NCI-H1092 (cell line): ENCODE results near the gene MSH5.
A peak's percentile ranks its signal among the peaks of the same experiment; 100 is the strongest.

ENCODE experiments used
- DNase-seq: peaks from one replicate; lab custom pipeline; 2025; lab: John Stamatoyannopoulos, UW

The MSH5 gene

DNA sequence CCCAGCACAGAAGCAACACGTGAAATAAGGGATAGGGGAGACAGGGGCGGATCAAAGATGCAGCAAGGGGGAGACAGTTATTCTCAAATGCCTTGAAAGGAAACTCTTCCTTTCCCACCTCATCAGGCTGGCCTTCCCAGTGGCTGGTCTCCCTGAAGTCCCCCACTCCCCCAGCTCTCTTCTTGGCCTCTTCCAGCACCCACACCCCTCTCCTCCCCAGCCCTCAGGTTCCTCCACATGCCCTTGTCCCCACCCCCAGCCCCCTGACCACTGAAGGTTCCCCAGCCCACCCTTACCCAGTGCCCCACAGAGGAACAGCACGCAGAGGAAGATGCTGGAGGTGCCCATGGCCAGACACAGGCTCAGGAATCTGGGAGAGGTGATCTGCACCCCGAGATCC is 26.3 kb upstream of the MSH5 start:
- no peak for DNase-seq

DNA sequence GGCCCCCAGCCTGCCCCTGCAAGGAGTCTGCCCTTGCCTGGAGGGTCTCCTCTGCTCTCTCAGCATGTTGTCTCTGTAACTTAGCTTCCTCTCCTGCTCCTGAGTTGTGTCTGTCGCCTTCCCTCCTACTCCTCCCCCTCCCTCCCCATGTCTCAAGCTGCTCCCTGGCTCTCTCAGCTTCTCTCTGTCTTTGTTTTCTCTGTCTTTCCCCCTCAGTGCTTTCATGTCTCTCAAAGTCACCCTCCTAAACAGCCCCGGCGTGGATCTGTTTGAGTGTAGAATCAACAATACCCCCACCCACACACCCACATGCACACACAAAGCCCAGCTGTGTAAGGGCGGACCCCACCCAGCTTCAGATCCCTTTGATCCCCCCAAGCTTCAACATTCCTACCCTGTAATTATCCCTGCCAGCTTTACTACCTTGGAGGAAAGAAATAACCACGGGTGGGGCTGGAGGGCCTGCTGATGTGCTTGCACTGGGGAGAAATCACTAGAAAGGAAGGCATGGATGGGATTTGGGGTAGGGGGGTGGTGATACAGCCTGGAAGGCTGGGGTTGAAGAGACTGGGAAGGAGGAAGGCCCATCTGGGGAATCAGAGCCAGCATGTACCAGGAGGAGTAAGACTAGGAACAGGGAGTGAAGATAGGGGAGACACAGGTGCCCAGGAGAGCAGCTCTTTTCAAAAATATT is 25.7 kb upstream of the MSH5 start:
- no peak for DNase-seq

DNA sequence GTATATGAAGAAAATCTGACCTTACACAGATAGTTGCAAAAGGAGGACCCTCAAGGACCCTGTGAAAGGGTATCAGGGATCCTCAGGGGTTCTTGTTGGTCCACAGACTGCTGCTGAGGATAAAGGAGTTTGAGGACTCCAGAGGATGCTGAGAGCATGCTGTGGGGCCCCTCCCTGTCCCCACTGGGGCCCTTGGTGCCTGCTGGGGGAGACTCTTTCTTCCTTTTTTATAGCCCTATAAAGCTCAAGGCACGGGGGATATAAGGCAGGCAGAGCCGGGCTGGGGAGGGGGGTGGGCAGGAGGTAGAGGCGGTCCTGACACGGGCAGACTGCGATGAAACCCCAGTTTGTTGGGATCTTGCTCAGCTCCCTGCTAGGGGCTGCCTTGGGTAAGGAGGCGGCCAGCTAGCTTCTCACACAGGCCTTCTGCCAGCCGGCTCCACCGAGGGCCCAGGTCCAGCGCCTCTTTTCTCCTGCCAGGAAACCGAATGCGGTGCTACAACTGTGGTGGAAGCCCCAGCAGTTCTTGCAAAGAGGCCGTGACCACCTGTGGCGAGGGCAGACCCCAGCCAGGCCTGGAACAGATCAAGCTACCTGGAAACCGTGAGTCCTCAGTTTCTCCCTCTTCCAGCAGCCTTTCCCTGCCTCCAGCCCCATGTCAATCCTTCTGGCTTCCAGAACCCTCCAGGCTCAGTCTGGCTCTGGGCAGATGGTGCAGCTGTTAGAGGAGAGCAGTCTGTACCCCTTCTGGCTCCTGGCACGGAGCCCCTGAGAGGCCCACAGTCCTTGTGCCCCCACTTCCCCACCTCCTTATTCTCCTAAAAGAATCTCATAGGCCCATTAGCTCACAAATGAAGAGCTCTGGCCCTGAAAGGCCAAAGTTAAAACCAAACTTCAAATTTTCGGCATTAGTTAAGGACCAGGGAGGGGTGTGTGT is 24.5 kb upstream of the MSH5 start, which contains the start of gene LY6G6D:
Gene LY6G6D (plus strand): TSS at position 327 of the 937 bp plus-strand sequence. CDS start 8 bp downstream, at position 335.
- DNase-seq: no peak

DNA sequence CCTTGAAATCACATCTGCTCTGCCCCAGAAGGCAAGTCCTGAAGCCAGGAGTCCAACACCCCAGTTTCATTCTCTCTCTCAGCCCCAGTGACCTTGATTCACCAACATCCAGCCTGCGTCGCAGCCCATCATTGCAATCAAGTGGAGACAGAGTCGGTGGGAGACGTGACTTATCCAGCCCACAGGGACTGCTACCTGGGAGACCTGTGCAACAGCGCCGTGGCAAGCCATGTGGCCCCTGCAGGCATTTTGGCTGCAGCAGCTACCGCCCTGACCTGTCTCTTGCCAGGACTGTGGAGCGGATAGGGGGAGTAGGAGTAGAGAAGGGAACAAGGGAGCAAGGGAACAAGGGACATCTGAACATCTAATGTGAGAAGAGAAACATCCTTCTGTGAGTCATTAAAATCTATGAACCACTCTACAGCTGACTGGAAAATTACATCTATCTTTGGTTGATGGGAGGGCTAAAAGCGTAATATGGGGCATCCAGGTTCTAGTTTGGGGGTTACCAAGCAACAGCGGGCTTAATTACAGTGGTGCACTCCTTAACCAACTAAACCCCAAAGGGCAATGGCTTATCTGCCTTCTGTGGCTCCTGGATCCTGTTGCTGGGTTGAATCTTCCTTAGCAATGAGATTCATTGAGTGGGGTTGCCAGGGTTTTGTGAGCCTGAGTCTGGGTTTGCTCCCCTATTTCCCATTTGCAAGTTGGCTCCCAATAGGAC is 22.1 kb upstream of the MSH5 start:
- no peak for DNase-seq

DNA sequence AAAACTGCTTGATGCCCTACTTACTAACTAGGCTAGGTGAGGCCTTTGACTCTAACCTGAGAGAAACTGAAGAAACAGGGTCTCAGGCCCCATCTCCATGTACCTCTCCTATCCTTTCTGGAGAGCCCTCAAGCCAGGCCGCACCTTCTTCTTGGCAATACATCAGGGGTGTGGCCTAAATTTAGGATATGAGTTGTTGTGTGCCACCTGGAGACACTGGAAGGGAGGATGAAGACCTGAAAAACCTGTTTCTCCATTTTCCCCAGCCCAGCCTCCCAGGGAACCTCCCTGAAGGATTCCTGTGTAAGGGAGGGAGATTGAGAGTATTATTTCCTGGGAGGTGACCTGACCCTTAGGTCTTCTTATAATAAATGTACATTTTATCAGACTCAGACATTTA is 21.5 kb upstream of the MSH5 start:
- DNase-seq: no peak

DNA sequence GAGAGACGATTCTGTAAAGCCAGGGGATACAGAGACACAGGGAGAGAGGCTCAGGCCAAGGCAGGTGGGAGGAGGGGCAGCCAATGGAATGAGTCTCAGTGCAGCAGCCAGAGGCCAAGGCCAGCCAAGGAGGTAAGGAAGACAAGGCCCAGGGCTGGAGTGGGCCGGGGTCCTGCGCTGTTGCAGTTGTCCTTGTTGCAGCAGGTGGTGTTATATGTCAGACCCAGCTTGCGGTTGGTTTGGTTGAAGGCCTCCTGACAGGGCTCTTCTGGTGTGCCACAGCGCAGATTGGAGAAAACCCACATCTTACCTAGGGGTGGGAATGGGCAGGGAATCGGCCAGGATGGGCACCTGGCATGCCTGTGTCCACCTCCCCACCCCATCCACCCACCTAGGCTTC is 20.8 kb upstream of the MSH5 start:
- DNase-seq: no peak

DNA sequence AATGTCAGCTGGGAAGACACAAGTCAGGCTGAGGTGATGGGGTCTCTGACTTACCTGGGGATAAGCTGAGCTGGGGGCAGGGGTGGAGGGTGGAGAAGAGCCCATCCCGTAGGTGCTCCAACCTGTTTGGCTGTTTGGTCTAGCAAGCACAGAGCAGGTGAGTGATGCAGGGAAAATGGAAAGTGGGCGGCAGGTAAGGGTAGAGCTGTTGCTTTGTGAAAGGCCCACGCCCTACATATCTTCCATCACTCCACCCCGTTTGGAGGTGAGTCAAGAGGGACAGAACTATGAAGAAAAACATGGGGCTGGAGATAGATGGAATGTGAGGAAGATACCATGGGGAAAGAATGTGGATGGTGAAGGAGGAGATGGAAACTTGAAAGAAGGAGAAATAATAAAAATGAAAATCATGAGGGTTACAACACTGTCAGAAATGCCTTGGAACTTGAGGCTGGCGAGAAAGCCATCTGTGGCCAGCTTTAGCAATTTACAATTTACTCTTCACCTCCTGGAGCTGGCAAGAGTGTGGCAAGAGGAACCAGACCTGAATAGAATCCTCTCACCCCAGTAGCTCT is 19.5 kb upstream of the MSH5 start:
- DNase-seq: no peak

DNA sequence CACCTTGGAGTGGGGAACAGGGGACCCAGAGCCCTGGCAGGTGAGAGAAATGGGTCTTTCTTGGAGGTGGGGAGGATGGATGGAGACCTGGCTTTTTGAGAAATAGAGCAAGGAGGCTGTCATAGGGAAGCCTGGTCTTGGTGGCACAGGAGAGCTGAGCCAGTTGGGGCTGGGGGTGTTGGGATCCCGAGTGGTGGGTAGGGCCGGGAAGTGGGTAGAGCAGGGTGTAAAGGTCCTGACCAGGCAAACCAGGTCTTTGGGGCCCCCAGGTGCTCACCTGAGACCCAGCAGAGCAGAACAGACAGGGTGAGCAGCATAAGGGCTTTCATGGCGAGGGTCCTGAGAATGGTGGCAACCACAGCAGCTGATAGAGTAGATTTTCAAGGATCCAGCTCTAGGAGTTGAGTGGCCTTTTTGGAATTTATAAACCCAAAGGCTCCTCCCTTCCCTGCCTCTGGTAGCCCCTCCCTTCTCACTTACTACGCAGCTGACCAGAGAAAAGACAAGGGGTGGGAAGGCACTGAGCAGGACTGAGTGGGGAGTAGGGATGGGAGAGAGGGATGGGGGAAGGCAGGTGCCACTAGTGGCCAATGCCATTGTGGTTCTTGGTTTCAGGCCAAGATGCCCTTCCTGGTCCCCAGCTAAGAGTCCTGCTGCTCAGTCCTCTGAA is 18.3 kb upstream of the MSH5 start, which contains the start of gene LY6G6C:
Gene LY6G6C (minus strand): TSS at position 396 of the 670 bp plus-strand sequence. CDS start 67 bp downstream, at position 329.
- no peak for DNase-seq

DNA sequence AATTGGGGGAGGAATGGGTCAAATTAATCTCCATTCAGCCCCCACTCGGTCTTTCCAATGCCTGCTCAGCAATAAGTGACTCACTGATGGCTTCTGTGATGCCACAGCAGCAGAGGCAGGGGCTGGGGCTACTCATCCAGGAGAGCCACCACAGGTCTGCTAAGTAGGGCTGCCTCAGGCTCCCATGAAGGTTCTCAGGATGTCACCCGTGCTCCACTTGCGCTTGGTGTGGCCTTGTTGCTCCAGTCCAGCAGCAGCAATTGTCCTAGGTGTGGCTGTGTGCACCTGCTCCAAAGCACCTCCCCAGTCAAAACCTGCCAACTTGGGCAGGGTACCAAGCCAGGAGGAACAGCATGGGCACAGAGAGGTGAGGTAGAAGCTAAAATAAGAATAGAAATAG is 17.6 kb upstream of the MSH5 start:
- no peak for DNase-seq

DNA sequence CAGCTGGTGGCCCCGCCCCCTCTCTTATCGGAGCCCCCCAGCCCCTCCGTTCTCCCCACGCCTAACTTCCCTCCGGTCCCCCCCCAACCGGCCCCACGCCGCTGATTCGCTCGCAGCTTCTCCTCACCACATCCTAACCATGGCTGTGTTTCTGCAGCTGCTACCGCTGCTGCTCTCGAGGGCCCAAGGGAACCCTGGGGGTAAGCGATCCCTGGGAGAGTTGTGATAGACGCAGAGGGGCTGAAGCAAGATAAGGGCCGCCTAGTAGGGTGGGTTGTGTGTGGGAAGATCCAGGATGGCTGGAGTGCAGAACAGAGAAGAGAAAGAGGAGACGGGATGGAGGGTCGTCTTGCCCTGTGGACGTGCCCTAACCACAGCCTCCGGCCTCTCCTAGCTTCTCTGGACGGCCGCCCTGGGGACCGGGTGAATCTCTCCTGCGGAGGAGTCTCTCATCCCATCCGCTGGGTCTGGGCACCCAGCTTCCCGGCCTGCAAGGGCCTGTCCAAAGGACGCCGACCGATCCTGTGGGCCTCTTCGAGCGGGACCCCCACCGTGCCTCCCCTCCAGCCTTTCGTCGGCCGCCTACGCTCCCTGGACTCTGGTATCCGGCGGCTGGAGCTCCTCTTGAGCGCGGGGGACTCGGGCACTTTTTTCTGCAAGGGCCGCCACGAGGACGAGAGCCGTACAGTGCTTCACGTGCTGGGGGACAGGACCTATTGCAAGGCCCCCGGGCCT is 16.4 kb upstream of the MSH5 start, which contains the start of gene MPIG6B:
Gene MPIG6B (plus strand): TSS at position 129 of the 735 bp plus-strand sequence. CDS start 11 bp downstream, at position 140.
- DNase-seq: no peak

DNA sequence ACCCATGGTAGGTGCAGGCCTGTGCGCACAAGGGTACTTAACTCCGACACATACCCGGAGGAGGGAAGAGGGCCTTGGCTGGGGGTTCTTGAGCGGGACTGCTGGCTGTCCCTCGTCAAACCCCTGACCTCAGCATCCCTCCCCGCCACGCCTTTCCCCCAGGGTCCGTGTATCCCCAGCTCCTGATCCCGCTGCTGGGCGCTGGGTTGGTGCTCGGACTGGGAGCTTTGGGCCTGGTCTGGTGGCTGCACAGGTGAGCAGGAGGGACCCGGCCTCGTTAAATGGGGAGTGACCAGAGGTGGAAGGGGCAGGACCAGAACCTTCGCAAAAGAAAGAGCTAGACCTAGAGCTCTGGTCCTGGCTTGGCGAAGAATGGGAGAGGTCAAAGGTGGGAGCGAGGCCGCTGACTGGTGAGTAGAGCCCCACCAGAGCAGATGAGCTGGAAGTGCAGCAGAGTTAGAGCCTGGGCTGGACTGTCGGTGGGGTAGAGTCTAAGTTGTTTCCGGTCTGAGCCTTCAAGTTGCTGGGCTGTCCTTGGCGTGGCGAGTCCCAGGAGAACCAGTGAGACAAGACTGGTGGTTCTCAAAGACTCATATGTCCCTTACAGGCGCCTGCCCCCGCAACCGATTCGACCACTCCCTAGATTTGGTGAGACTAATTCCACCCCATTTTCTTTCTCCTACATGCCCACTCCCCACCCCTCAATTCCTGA is 15.7 kb upstream of the MSH5 start:
- no peak for DNase-seq

DNA sequence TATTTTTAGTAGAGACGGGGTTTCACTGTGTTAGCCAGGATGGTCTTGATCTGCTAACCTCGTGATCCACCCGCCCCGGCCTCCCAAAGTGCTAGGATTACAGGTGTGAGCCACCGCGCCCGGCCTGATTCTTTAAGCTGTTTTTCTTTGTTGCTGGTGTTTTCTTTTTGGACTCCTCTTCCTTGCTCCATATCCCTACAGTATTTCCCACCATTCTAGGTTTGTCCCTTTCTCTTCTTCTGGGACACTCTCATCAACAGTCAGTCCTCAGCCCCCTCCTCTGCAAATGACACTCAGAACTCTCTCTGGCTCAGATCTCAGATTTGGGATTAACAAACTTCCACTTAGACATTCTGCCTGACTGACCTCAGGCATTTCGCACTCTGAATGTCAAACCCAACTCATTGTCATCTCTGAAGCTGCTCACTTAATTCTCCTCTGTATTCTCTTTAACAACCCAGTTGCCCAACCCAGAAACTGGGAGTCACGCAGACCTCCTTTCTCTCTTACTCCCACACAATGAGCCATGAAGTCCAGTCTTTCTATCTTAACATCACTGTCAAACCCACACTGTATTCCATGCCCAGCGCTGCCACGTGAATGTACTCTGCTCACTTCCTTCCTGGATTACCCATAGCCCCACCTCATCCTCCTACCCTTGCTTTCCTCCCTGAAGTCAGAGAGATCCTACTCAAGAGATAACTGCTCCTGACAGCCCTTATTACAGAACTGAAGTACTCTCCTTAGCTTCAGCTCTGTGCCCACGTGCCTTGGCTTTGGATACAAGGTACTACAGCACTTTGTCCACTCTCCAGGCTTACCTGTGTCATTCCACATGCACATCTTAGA is 14.1 kb upstream of the MSH5 start:
- no peak for DNase-seq

DNA sequence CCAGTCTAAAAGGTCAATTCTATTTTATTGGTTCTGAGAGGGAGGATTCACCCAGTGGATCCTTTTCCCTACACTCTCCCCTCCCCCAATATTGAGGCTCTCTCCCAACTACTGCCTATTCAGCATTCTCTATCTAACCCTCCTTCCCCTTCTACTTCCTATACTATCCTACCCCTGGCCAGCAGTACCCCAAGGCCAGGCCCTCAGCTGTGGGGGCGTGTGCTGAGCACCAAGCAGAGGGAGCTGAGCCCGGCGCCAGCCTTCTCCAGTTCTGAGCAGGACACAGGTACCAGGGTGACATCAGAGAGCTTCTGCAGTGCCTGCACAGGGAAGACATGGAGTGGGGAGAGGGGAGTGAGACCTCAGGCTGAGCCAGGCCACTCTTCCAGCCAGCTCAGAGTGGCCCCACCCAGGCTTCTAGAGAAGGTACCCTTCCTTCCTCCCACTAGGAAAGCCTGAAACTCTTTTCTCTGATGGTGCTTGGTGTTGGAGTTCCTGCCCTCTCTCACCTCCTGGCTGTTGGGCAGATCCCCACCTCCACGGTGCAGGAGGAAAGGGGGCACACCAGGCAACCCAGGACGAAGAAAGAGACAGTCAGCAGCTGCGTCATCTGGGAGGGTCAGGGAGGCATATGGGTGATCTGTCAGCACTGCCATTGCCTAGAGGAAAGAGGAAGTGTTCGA is 12.6 kb upstream of the MSH5 start:
- no peak for DNase-seq

DNA sequence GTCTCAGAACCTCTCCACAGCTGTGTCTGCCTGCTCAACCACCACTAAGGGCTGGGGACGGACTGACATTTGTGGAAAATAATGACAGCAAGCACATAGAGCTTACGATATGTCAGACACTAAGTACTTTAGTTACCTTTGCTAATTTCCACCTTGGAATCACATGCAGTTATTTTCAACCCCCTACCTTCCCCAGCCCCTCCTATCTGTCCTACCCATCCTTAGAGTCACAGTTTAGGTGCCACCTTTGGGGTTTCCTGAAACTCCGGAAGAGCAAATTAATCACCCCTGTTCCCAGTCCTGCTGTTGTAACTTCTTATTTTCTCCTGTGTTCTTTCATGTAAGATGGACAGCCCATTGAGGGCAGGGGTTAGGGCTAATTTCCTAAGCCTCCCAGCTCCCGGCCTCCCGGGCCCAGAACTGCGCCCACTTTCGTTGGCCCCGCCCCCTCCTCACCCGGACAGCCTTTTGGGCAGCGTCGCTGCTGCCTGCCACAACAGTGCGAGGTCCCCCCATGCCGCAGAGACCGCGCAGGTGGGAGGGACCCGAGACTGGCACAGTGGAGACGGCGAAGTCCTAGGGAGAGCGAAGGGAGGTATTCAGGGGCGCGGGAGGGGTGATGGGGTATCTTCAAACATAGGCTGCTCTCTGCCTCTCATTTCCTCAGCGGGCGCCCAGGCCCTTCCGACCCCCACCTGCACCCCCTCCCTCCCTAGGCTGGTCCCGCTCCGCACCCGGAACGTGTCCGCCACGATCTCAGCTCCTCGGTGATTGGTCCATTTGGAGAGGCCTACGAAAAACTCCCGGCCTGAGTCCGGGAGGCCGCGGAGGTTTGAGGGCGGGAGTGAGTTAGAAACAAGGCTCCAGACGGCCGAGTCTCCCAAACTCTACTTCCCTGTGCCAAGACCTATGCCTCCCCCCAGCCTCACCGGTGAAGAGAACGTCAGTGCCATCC is 11.8 kb upstream of the MSH5 start:
- DNase-seq: no peak

DNA sequence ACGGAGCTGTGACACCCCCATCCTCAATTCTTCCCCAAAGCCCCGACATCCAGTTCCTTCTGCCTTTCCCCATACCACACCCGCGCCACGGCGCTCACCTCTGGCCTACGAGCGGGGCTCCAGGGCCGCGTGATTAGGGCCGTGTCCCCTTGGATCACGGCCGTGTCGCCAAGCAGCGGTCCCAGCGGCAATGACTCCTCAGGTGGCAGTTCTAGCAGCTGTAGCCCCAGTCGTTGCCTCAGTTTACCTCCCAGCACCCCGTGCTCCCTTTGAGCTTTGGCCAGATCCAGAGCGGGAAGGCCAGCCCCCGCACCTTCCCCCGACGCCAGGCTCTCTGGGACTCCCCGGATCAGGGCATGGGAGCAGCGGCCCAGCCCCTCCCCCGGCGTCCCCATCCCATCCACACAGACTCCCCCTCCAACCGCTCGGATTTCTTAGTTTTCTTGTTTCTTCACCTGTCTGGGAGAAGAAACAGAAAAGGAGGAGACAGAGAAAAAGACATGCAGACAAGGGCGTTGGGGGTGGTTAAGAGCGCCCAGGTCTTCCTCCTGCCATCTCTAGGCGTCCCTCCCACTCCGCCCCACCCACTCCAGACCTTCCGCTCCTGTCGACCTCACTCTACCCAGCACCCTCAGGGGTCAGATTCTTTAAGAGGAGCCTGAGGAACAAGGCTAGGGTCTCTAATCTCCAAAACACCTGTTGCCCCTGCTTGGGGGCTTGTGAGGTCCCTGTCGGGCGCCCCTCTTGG is 10.9 kb upstream of the MSH5 start, which contains the start of gene DDAH2:
Gene DDAH2 (minus strand): TSS at position 533 of the 748 bp plus-strand sequence. CDS start 138 bp downstream, at position 395.
- DNase-seq: no peak

DNA sequence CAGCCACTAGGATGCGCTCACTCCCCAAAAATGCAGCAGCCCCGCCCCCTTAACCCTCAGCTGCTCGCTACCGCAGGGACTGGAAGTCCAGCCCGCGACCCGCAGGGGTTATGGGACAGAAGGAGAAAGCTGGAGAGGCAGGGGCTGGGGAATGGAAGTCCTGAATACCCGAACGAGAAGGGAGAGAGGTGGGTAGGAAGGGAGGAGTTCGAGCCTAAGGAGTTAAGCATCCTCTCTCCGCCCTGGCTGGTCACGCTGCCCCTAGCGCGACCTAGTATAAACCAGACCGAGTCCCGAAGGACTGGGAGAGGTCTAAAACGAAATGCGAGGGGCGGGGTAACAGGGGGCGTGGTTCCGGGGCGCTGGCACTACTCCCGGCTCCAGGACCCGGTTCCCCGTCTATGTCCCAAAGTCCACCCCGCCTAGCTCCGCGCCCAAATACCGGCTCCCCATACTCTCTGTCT is 10.3 kb upstream of the MSH5 start:
- peak; percentile 44 for DNase-seq
